ENCODE data around the gene RUNX1. TPM values are rescaled to one million over a fixed set of nuclear protein-coding genes. Genes with fewer than 3 reads are reported as not detected.

The RUNX1 gene
- total RNA-seq, 1 donor = 40.9 TPM

DNA sequence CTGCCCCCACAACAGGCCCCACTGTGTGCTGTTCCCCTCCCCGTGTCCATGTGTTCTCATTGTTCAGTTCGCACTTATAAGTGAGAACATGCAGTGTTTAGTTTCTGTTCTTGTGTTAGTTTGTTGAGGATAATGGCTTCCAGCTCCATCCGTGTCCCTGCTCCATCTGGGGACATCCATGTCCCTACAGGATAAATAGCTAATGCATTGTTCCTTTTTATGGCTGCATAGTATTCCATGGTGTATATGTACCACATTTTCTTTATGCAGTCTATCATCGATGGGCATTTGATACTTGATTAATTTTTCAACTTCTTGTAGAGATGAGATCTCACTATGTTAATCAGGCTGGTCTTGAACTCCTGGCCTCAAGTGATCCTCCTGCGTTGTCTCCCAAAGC lies 44.4 kb upstream of the RUNX1 start:
- H3K27ac ChIP-seq (ENCODE audit: low read depth, low read length) = no peak overlapping the region
- H3K4me1 ChIP-seq (ENCODE audit: insufficient read depth, low read length) = peaks cover 5% of the 10 kb centered on the region
- no peaks in the 10 kb centered on the region for H3K36me3 ChIP-seq (ENCODE audit: insufficient read depth, low read length)
- no peaks in the 10 kb centered on the region for H3K27me3 ChIP-seq (ENCODE audit: insufficient read depth, low read length)
- no peak overlapping the region for H3K4me3 ChIP-seq (ENCODE audit: insufficient read depth, low read length)
- no peaks in the 10 kb centered on the region for H4K20me1 ChIP-seq (ENCODE audit: insufficient read depth, low read length)
- no peaks in the 10 kb centered on the region for H3K79me2 ChIP-seq (ENCODE audit: insufficient read depth, low read length)
- no peak overlapping the region for H3K4me2 ChIP-seq (ENCODE audit: insufficient read depth, low read length)
- DNase-seq (ENCODE audit: insufficient read length, low spot score, missing footprints) = no peak
- no peak overlapping the region for H2AFZ ChIP-seq (ENCODE audit: low read length)
- no peaks in the 10 kb centered on the region for H3K9me3 ChIP-seq (ENCODE audit: low read depth, low read length)
- TF ChIP-seq, protein P1, sequence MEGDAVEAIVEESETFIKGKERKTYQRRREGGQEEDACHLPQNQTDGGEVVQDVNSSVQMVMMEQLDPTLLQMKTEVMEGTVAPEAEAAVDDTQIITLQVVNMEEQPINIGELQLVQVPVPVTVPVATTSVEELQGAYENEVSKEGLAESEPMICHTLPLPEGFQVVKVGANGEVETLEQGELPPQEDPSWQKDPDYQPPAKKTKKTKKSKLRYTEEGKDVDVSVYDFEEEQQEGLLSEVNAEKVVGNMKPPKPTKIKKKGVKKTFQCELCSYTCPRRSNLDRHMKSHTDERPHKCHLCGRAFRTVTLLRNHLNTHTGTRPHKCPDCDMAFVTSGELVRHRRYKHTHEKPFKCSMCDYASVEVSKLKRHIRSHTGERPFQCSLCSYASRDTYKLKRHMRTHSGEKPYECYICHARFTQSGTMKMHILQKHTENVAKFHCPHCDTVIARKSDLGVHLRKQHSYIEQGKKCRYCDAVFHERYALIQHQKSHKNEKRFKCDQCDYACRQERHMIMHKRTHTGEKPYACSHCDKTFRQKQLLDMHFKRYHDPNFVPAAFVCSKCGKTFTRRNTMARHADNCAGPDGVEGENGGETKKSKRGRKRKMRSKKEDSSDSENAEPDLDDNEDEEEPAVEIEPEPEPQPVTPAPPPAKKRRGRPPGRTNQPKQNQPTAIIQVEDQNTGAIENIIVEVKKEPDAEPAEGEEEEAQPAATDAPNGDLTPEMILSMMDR (IDR thresholded peaks at IDR 0.05; ENCODE audit: extremely low read depth, low read depth, low read length) = no peak

DNA sequence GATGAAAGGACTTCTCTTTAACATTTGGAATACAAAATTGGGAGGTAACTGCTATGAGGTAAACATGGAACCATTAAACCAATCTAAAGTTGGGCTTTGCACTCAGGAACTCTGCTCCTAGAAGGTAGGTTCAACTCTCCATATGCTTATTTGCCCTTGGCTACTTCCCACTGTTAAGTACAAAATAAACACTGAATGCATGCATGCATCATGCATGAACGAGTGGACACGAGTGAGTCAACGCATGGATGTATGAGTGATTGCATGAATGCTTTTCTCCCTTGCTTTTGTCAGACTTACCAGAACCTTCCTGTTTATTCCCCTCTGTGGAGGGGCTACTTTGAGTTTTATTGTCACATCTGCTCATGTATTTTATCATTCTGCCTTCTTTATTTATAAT lies 42.4 kb upstream of the RUNX1 start:
- Histone ChIP-seq H3K27ac (ENCODE audit: low read depth, low read length) (no peak overlapping the region), H3K4me2 (ENCODE audit: insufficient read depth, low read length) (no peak overlapping the region), H3K4me1 (ENCODE audit: insufficient read depth, low read length) (peaks cover 12% of the 10 kb centered on the region), H2AFZ (ENCODE audit: low read length) (no peak overlapping the region), H3K79me2 (ENCODE audit: insufficient read depth, low read length) (no peaks in the 10 kb centered on the region), H3K27me3 (ENCODE audit: insufficient read depth, low read length) (no peaks in the 10 kb centered on the region), H3K9me3 (ENCODE audit: low read depth, low read length) (no peaks in the 10 kb centered on the region), H3K36me3 (ENCODE audit: insufficient read depth, low read length) (no peaks in the 10 kb centered on the region), H4K20me1 (ENCODE audit: insufficient read depth, low read length) (no peaks in the 10 kb centered on the region), H3K4me3 (ENCODE audit: insufficient read depth, low read length) (no peak overlapping the region)
- no peak for DNase-seq (ENCODE audit: insufficient read length, low spot score, missing footprints)
- TF ChIP-seq, protein P1 (IDR thresholded peaks at IDR 0.05; ENCODE audit: extremely low read depth, low read depth, low read length) = no peak

DNA sequence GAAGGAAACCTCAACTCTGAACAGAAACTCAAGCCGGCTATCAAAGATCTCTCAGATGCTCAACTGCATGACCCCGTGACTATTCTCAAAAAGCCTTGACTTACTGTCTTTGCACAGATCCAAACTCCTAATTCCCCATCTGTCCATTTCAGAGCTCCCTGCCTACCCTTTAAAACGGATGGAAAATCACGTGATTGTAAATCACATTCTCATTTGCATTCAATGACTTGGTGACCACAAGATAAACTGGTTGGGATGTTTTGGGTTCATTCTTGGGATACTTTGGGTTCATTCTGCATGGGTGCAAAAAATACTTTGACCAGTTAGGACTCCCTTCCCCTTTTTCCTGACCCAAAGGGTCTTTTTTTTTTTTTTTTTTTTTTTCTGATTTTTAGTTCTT lies 41.3 kb upstream of the RUNX1 start:
- TF ChIP-seq, protein P1 (IDR thresholded peaks at IDR 0.05; ENCODE audit: extremely low read depth, low read depth, low read length) = no peak
- Histone ChIP-seq H3K9me3 (ENCODE audit: low read depth, low read length) (no peaks in the 10 kb centered on the region), H3K79me2 (ENCODE audit: insufficient read depth, low read length) (no peaks in the 10 kb centered on the region), H2AFZ (ENCODE audit: low read length) (no peak overlapping the region), H3K4me1 (ENCODE audit: insufficient read depth, low read length) (peaks cover 17% of the 10 kb centered on the region), H3K27me3 (ENCODE audit: insufficient read depth, low read length) (no peaks in the 10 kb centered on the region), H3K4me3 (ENCODE audit: insufficient read depth, low read length) (no peak overlapping the region), H4K20me1 (ENCODE audit: insufficient read depth, low read length) (no peaks in the 10 kb centered on the region), H3K4me2 (ENCODE audit: insufficient read depth, low read length) (no peak overlapping the region), H3K36me3 (ENCODE audit: insufficient read depth, low read length) (no peaks in the 10 kb centered on the region), H3K27ac (ENCODE audit: low read depth, low read length) (no peak overlapping the region)
- DNase-seq (ENCODE audit: insufficient read length, low spot score, missing footprints) = no peak

DNA sequence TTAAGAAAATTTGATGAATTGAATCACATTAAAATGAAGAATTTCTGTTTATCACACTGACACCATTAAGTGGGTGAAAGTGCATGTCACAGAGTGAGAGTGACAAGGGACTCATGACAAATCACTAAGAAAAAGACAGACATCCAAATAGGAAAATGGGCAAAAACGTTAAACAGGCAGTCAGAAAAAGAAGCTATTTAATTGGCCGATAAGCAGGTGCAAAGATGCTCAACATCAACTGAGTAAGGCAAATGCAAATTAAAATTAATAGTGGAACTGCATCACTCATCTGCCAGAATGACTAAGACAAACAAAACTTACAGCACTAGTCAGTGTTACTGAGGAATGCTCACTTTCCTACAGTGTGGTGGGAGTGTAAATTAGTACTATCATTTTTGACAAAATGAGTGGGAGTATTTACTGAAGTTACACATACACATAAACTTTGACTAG lies 39.2 kb upstream of the RUNX1 start:
- TF ChIP-seq, protein P1 (IDR thresholded peaks at IDR 0.05; ENCODE audit: extremely low read depth, low read depth, low read length) = no peak
- Histone ChIP-seq H3K27me3 (ENCODE audit: insufficient read depth, low read length) (no peaks in the 10 kb centered on the region), H3K9me3 (ENCODE audit: low read depth, low read length) (no peaks in the 10 kb centered on the region), H3K4me1 (ENCODE audit: insufficient read depth, low read length) (peaks cover 26% of the 10 kb centered on the region), H3K4me3 (ENCODE audit: insufficient read depth, low read length) (no peak overlapping the region), H3K4me2 (ENCODE audit: insufficient read depth, low read length) (no peak overlapping the region), H2AFZ (ENCODE audit: low read length) (no peak overlapping the region), H4K20me1 (ENCODE audit: insufficient read depth, low read length) (no peaks in the 10 kb centered on the region), H3K27ac (ENCODE audit: low read depth, low read length) (no peak overlapping the region), H3K36me3 (ENCODE audit: insufficient read depth, low read length) (no peaks in the 10 kb centered on the region), H3K79me2 (ENCODE audit: insufficient read depth, low read length) (no peaks in the 10 kb centered on the region)
- DNase-seq (ENCODE audit: insufficient read length, low spot score, missing footprints) = no peak

Data from osteoblast (primary cell).